ENCODE measurements around the gene KBTBD8. TPM values are rescaled to one million over a fixed set of nuclear protein-coding genes. Genes with fewer than 3 reads are reported as not detected.

KBTBD8 gene
- total and polyA plus RNA-seq, 8 donors, result 1.1 to 3.6 (median 1.7) TPM

DNA sequence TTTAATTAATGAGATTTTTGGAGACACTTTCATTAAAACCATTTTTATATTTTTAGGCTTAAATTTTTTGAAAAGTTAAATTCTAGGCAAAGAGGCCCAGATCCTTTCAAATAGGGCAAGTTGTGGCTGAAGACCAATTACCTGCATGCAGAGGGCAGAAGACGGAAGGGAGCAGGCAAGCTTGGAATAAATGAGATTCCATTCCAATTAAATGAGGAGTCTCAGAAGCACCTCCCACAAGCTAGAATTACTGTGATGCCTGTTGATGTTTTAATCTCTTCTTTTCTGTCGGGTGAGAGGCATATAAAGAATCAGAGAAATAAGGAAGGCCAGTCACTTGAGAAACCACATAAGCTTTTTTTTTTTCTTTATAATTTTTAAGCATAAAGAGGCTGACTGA, 46.8 kb downstream of the KBTBD8 start:
- no peak for ATAC-seq
- Histone ChIP-seq H3K27ac (no peak overlapping the region), H3K9me3 (no peaks in the 10 kb centered on the region), H3K4me3 (no peak overlapping the region), H3K36me3 (no peaks in the 10 kb centered on the region), H3K27me3 (no peaks in the 10 kb centered on the region), H3K4me1 (no peaks in the 10 kb centered on the region)
- intact Hi-C loops (cut with DNase I), result no loop called here
- DNase-seq, result no peak
- TF ChIP-seq, protein P1, sequence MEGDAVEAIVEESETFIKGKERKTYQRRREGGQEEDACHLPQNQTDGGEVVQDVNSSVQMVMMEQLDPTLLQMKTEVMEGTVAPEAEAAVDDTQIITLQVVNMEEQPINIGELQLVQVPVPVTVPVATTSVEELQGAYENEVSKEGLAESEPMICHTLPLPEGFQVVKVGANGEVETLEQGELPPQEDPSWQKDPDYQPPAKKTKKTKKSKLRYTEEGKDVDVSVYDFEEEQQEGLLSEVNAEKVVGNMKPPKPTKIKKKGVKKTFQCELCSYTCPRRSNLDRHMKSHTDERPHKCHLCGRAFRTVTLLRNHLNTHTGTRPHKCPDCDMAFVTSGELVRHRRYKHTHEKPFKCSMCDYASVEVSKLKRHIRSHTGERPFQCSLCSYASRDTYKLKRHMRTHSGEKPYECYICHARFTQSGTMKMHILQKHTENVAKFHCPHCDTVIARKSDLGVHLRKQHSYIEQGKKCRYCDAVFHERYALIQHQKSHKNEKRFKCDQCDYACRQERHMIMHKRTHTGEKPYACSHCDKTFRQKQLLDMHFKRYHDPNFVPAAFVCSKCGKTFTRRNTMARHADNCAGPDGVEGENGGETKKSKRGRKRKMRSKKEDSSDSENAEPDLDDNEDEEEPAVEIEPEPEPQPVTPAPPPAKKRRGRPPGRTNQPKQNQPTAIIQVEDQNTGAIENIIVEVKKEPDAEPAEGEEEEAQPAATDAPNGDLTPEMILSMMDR (IDR thresholded peaks at IDR 0.05), result no peak

DNA sequence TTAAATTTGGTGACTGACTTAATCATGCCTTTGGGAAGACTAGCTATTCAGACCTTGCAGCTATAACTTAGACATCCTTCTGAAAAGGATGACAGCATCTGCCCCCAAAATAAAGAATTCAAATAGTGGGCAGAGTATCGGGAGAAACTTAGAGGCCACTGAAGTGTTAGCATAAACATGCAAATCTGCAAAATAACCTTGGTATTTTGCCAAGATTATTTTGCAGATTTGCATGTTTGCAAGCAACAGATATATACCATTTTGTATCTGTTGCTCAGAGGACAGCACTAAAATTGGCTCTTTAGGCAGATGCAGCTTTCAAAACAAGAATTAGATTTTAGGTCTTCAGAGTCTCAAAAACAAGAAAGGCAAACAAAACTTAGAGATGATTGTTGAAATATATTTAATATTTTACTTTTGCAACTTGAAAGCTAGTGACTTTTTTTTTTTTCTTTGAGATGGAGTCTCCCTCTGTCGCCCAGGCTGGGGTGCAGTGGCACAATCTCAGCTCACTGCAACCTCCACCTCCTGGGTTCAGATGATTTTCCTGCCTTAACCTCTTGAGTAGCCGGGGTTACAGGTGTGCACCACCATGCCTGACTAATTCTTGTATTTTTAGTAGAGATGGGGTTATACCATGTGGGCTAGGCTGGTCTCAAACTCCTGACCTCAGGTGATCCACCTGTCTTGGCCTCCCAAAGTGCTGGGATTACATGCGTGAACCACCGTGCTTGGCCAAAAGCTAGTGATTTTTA, 47.8 kb downstream of the KBTBD8 start:
- no peak overlapping the region for H3K27ac ChIP-seq
- DNase-seq, result no peak
- intact Hi-C loops (cut with DNase I), result no loop called here
- ATAC-seq, result no peak
- H3K36me3 ChIP-seq, result no peaks in the 10 kb centered on the region
- no peaks in the 10 kb centered on the region for H3K4me1 ChIP-seq
- TF ChIP-seq, protein P1 (IDR thresholded peaks at IDR 0.05), result no peak
- H3K9me3 ChIP-seq, result no peaks in the 10 kb centered on the region
- no peaks in the 10 kb centered on the region for H3K27me3 ChIP-seq
- H3K4me3 ChIP-seq, result no peak overlapping the region

- Histone ChIP-seq H3K4me3 (no peak overlapping the region), H3K27ac (no peak overlapping the region), H3K4me1 (no peaks in the 10 kb centered on the region), H3K27me3 (no peaks in the 10 kb centered on the region), H3K36me3 (no peaks in the 10 kb centered on the region), H3K9me3 (no peaks in the 10 kb centered on the region)
- TF ChIP-seq, protein P1 (IDR thresholded peaks at IDR 0.05), result no peak
- intact Hi-C loops (cut with DNase I), result no loop called here
- DNase-seq (no peak), ATAC-seq (no peak)
Measured at GRCh38 chr3:67047051-67047450, 48.9 kb downstream of the KBTBD8 start.

DNA sequence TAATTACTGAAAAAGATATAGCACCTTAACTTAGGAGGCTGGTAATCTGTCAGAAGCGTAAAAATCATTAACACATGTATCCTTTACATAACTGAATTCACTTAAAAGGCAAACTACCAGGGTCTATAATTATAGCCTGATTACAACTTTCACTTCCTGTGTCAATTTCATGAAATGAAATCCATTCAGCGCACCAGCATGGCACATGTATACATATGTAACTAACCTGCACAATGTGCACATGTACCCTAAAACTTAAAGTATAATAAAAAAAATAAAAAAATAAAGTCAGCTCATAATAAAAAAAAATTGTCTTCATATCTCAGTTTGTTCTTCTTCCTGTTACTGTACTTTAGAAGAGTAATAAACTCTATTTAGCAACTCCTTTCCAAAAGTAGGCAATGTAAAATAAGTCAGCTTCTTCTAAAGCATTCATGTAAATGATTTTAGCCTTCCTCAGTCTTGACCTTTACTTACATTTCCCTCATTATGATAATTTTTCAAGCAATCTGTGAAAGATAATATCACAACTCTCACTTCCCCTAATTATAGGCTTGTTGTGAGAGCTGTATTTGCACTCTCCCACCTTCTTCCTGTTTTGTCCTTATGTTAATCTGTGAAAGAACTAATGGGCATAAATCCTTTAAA, 50.1 kb downstream of the KBTBD8 start:
- H3K27me3 ChIP-seq, result no peaks in the 10 kb centered on the region
- ATAC-seq (no peak), DNase-seq (no peak)
- no peaks in the 10 kb centered on the region for H3K36me3 ChIP-seq
- H3K4me3 ChIP-seq, result no peak overlapping the region
- TF ChIP-seq, protein P1 (IDR thresholded peaks at IDR 0.05), result no peak
- peaks cover 0 to 2% of the 10 kb centered on the region in 2 donors for H3K9me3 ChIP-seq
- no peak overlapping the region for H3K27ac ChIP-seq
- intact Hi-C loops (cut with DNase I), result no loop called here
- no peaks in the 10 kb centered on the region for H3K4me1 ChIP-seq

GRCh38 chr3:67048715-67049074, 50.6 kb downstream of the KBTBD8 start:
- intact Hi-C loops (cut with DNase I), result no loop called here
- ATAC-seq (no peak), DNase-seq (no peak)
- Histone ChIP-seq H3K4me1 (no peaks in the 10 kb centered on the region), H3K4me3 (no peak overlapping the region), H3K27ac (no peak overlapping the region), H3K36me3 (no peaks in the 10 kb centered on the region), H3K27me3 (no peaks in the 10 kb centered on the region), H3K9me3 (peaks cover 0 to 2% of the 10 kb centered on the region in 2 donors)
- TF ChIP-seq, protein P1 (IDR thresholded peaks at IDR 0.05), result no peak

Data from left lung (tissue), 10 donors.